Sigmoid colon (tissue), 7 donors: Measurements from ENCODE around the gene CFAP20DC. TPM values are rescaled to one million over a fixed set of nuclear protein-coding genes. Genes with fewer than 3 reads are reported as not detected.

ENCODE experiments used
- DNase-seq: peaks from one replicate; pipeline ENCODE4 v3.0.0-alpha.2; 2019
- H3K27ac ChIP-seq, 4 donors: fragments of 200-600 bp; sonication (generic); one replicate each; pipeline ENCODE4 v1.5.1; 2016 to 2019; ENCODE audit warnings: mild to moderate bottlenecking in 1 of 4
- H3K27me3 ChIP-seq, 3 donors: fragments of 200-600 bp; sonication (generic); one replicate each; pipeline ENCODE4 v1.5.1; 2019; ENCODE audit warnings: mild to moderate bottlenecking in 1 of 3
- H3K36me3 ChIP-seq, 4 donors: fragments of 200-600 bp; sonication (generic); one replicate each; pipeline ENCODE4 v1.5.1; 2016 to 2019
- H3K4me1 ChIP-seq, 4 donors: fragments of 200-600 bp; sonication (generic); one replicate each; pipeline ENCODE4 v1.5.1; 2017 to 2019
- H3K4me3 ChIP-seq, 4 donors: fragments of 200-600 bp; sonication (generic); one replicate each; pipeline ENCODE4 v1.5.1; 2017 to 2019; ENCODE audit warnings: mild to moderate bottlenecking in 2 of 4, moderate library complexity in 1 of 4
- H3K9me3 ChIP-seq, 4 donors: fragments of 200-600 bp in 3 of 4; sonication (generic) in 3 of 4; one replicate each; pipeline versions ENCODE4 v1.5.1 to v1.6.1; 2013 to 2019
- EP300 ChIP-seq, 4 donors: sonication (generic); formaldehyde crosslinking; IDR thresholded peaks; one replicate each; pipeline ENCODE4 v1.6.1; 2017; ENCODE audit warnings: antibody characterized with exemption in 4 of 4
- POLR2A ChIP-seq, 2 donors: fragments of 450-650 bp; IDR thresholded peaks; one replicate each; pipeline ENCODE4 v1.6.1; 2016; ENCODE audit warnings: antibody characterized with exemption in 2 of 2, mild to moderate bottlenecking in 2 of 2, moderate library complexity in 2 of 2
- POLR2AphosphoS5 ChIP-seq, 4 donors: sonication (generic); formaldehyde crosslinking; IDR thresholded peaks; one replicate each; pipeline ENCODE4 v1.6.1; 2017; ENCODE audit warnings: antibody characterized with exemption in 4 of 4
- WGBS, 2 donors: extraction: QIAGEN DNeasy Blood & Tissue Kit; methylation state at CpG; one replicate each; pipeline ENCODE4 v1.1.7; 2013; 5-methylcytosine and 5-hydroxymethylcytosine counted together
- intact Hi-C: fragments of 100-400 bp; cut with DNase I; formaldehyde crosslinking; loops from one replicate; pipeline ENCODE4 v1.15.1; 2023
- polyA plus RNA-seq, 3 donors: library from polyadenylated mRNA; stranded (reverse); fragments of 200-250 nt; gene quantifications; one replicate each; pipeline ENCODE4 v1.2.3, GENCODE V29; 2013
- total RNA-seq, 4 donors: library from RNA; depleted of rRNA; stranded (reverse); fragments of >200 nt; gene quantifications; one replicate each; pipeline ENCODE4 v1.1.0, GENCODE V29; 2016
- TF ChIP-seq, protein P1 (sequence below), 4 experiments: fragments of 450-650 bp in 3 of 4; fragments of 200-600 bp in 1 of 4; IDR thresholded peaks; one replicate each; pipeline ENCODE4 v1.5.1; 2016 to 2019; ENCODE audit warnings: antibody characterized with exemption in 4 of 4, mild to moderate bottlenecking in 3 of 4, moderate library complexity in 2 of 4
- donor health status: healthy with polysubstance abuse.
- donor health status: Bipolar disorder and iron deficiency.
- donor health status: healthy.

CFAP20DC gene
- total and polyA plus RNA-seq, 7 donors = under 0.01 to 0.83 (median 0.37) TPM; not detected in 1

DNA sequence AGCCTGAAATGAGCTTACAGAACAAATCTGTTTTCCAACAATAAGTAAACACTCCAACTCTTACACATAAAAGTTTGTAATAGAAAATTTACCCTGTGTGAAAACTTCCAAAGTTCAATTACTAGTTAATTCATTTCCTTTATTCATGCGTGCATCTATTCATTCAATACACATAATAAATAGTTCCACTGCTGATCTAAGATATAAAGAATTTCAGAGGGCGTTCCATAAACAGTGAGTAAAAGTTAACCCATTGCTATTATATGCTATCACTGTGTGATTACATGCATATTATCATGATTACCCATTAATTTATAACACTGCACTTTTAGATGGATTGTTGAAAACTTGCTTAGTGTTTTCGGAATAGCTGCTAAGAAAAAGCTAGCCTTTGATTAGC is 36.2 kb upstream of the CFAP20DC start:
- Histone ChIP-seq H3K27me3 (no peaks in the 10 kb centered on the region), H3K9me3 (no peaks in the 10 kb centered on the region), H3K4me3 (no peak overlapping the region), H3K4me1 (no peaks in the 10 kb centered on the region), H3K27ac (no peak overlapping the region), H3K36me3 (no peaks in the 10 kb centered on the region)
- no peak for TF ChIP-seq POLR2A (IDR thresholded peaks at IDR 0.05)
- TF ChIP-seq, protein P1, sequence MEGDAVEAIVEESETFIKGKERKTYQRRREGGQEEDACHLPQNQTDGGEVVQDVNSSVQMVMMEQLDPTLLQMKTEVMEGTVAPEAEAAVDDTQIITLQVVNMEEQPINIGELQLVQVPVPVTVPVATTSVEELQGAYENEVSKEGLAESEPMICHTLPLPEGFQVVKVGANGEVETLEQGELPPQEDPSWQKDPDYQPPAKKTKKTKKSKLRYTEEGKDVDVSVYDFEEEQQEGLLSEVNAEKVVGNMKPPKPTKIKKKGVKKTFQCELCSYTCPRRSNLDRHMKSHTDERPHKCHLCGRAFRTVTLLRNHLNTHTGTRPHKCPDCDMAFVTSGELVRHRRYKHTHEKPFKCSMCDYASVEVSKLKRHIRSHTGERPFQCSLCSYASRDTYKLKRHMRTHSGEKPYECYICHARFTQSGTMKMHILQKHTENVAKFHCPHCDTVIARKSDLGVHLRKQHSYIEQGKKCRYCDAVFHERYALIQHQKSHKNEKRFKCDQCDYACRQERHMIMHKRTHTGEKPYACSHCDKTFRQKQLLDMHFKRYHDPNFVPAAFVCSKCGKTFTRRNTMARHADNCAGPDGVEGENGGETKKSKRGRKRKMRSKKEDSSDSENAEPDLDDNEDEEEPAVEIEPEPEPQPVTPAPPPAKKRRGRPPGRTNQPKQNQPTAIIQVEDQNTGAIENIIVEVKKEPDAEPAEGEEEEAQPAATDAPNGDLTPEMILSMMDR (IDR thresholded peaks at IDR 0.05) = no peak
- no peak for TF ChIP-seq POLR2AphosphoS5 (IDR thresholded peaks at IDR 0.05)
- no peak for TF ChIP-seq EP300 (IDR thresholded peaks at IDR 0.05)
- DNase-seq = no peak
- intact Hi-C loops = no loop called here
- 69 to 80% methylated on average over 3 of the region's 3 CpGs for WGBS, 2 donors

DNA sequence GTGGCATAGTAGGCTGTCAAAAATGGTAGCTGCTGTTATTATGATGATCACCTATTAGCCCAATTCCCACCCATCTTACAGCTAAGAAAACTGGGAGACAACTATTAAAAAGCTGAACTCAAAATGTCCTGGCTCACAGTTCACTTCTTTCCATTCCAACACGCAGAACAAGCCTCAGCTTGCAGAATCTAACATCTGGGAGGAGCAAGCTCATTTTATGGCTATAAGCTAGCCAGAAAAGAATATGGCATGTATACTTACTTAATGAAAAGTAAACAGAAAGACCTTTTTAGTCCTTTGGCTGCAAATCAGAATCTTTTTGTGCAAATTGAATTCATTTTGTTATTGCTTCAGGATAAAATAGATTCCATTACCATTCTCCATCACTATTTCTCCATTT is 34.8 kb upstream of the CFAP20DC start:
- no peaks in the 10 kb centered on the region for H3K4me1 ChIP-seq
- intact Hi-C loops = no loop called here
- 8 to 57% methylated on average over 1 of the region's 1 CpG for WGBS, 2 donors
- H3K27ac ChIP-seq = no peak overlapping the region
- H3K9me3 ChIP-seq = no peaks in the 10 kb centered on the region
- no peak for DNase-seq
- H3K36me3 ChIP-seq = no peaks in the 10 kb centered on the region
- no peaks in the 10 kb centered on the region for H3K27me3 ChIP-seq
- no peak overlapping the region for H3K4me3 ChIP-seq
- no peak for TF ChIP-seq EP300 (IDR thresholded peaks at IDR 0.05)
- TF ChIP-seq POLR2A (IDR thresholded peaks at IDR 0.05) = no peak
- TF ChIP-seq POLR2AphosphoS5 (IDR thresholded peaks at IDR 0.05) = no peak
- TF ChIP-seq, protein P1 (IDR thresholded peaks at IDR 0.05) = no peak

DNA sequence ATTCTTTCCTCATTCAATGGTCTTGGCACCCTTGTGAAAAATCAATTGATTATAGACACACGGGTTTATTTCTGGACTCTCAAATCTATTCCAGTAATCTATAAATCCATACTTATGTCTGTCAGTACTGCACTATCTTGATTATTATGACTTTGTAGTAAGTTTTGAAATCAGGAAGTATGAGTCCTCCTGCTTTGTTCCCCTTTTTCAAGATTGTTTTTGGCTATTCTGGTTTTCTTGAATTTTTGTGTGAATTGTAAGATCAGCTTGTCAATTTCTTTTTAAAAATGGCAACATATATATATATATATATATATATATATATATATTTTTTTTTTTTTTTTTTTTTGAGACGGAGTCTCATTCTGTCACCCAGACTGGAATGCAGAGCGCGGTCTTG is 32.3 kb upstream of the CFAP20DC start:
- no peak overlapping the region for H3K27ac ChIP-seq
- H3K4me1 ChIP-seq = no peaks in the 10 kb centered on the region
- no peaks in the 10 kb centered on the region for H3K36me3 ChIP-seq
- 81 to 88% methylated on average over 4 of the region's 4 CpGs for WGBS, 2 donors
- H3K27me3 ChIP-seq = no peaks in the 10 kb centered on the region
- no peak for TF ChIP-seq POLR2A (IDR thresholded peaks at IDR 0.05)
- no peak for TF ChIP-seq EP300 (IDR thresholded peaks at IDR 0.05)
- no peak for TF ChIP-seq POLR2AphosphoS5 (IDR thresholded peaks at IDR 0.05)
- TF ChIP-seq, protein P1 (IDR thresholded peaks at IDR 0.05) = no peak
- no peak overlapping the region for H3K4me3 ChIP-seq
- no peaks in the 10 kb centered on the region for H3K9me3 ChIP-seq
- intact Hi-C loops = no loop called here
- no peak for DNase-seq

DNA sequence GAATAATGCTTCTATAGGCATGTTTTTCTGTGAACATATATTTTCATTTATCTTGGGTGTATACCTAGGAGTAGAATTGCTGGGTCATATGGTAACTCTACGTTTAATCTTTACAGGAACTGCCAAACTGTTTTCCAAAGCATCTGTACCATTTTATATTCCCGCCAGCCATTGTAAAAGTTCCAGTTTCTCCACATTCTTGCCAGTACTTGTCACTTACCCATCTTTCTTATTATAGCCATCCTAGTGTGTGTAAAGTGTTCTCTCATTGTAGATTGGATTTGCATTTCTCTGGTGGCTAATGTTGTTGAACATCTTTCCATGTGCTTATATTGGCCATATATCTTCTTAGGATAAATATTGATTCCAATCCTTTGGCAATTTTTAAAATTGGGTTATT is 31.2 kb upstream of the CFAP20DC start:
- WGBS, 2 donors = 55 to 75% methylated on average over 2 of the region's 2 CpGs
- TF ChIP-seq, protein P1 (IDR thresholded peaks at IDR 0.05) = no peak
- TF ChIP-seq POLR2AphosphoS5 (IDR thresholded peaks at IDR 0.05) (no peak), POLR2A (IDR thresholded peaks at IDR 0.05) (no peak)
- Histone ChIP-seq H3K27ac (no peak overlapping the region), H3K36me3 (no peaks in the 10 kb centered on the region), H3K9me3 (no peaks in the 10 kb centered on the region), H3K4me1 (no peaks in the 10 kb centered on the region), H3K4me3 (no peak overlapping the region), H3K27me3 (no peaks in the 10 kb centered on the region)
- DNase-seq = no peak
- intact Hi-C loops = no loop called here

DNA sequence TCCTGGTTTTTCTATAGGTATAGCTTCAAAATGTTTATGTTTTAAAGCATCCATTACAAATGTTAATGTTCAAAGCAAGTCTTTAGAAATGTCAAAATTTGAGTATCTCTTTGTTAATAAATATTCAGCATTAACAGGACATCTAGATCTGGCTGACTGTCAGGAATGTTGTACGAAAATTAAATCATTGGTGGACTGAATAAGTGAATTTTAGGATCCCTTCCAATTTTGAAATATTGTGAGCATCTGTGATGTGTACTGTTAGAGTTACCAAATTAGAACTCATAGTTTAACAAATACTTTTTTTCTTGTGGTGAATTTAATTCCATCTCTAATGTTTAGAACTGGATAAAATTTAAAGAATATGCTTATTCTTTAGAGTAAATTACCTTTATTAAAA is 30.1 kb upstream of the CFAP20DC start:
- Histone ChIP-seq H3K9me3 (no peaks in the 10 kb centered on the region), H3K4me3 (no peak overlapping the region), H3K27ac (no peak overlapping the region), H3K27me3 (no peaks in the 10 kb centered on the region), H3K4me1 (no peaks in the 10 kb centered on the region), H3K36me3 (no peaks in the 10 kb centered on the region)
- DNase-seq = no peak
- no peak for TF ChIP-seq POLR2A (IDR thresholded peaks at IDR 0.05)
- TF ChIP-seq EP300 (IDR thresholded peaks at IDR 0.05) = no peak
- TF ChIP-seq, protein P1 (IDR thresholded peaks at IDR 0.05) = no peak
- no peak for TF ChIP-seq POLR2AphosphoS5 (IDR thresholded peaks at IDR 0.05)
- intact Hi-C loops = no loop called here
- 68 to 72% methylated on average over 1 of the region's 1 CpG for WGBS, 2 donors
